ENCODE data around the gene TMOD2.

DNA sequence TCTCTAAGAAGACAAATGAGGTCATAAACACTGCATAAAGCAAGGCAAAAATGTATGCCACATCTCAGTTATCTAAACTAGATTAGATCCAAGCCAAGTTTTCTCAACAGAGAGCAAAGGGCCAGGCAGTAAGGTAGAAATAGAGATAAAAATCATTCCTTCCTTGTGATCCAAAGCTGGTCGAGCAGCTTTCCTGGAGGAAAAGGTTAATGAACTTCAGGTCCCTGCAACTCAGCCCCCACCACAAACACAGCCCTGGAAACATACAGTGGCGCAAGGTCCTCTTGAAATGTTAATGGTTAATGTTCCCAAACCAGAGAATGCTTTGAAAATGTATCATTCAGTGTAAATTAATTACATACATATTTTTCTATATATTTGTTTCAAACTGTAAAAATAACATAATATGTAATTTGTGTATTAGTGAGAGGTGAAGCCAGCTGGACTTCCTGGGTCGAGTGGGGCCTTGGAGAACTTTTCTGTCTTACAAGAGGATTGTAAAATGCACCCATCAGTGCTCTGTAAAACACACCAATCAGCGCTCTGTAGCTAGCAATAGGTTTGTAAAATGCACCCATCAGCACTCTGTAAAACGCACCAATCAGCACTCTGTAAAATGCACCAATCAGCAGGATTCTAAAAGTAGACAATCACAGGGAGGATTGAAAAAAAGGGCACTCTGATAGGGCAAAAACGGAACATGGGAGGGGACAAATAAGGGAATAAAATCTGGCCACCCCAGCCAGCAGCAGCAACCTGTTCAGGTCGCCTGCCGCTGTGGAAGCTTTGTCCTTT, 31.0 kb upstream of the TMOD2 start:
- TF ChIP-seq POLR2AphosphoS5 (IDR thresholded peaks at IDR 0.05), result no peak
- TF ChIP-seq, protein P1, sequence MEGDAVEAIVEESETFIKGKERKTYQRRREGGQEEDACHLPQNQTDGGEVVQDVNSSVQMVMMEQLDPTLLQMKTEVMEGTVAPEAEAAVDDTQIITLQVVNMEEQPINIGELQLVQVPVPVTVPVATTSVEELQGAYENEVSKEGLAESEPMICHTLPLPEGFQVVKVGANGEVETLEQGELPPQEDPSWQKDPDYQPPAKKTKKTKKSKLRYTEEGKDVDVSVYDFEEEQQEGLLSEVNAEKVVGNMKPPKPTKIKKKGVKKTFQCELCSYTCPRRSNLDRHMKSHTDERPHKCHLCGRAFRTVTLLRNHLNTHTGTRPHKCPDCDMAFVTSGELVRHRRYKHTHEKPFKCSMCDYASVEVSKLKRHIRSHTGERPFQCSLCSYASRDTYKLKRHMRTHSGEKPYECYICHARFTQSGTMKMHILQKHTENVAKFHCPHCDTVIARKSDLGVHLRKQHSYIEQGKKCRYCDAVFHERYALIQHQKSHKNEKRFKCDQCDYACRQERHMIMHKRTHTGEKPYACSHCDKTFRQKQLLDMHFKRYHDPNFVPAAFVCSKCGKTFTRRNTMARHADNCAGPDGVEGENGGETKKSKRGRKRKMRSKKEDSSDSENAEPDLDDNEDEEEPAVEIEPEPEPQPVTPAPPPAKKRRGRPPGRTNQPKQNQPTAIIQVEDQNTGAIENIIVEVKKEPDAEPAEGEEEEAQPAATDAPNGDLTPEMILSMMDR (IDR thresholded peaks at IDR 0.05), result no peak

All from suprapubic skin (tissue), 3 donors.